Skin of body (tissue), 2 donors: Measurements from ENCODE around the gene AUTS2. TPM values are rescaled to one million over a fixed set of nuclear protein-coding genes. Genes with fewer than 3 reads are reported as not detected.

Experiments used
- DNase-seq: peaks from one replicate; lab custom pipeline; 2025; lab: John Stamatoyannopoulos, UW
- total RNA-seq: library from RNA; depleted of rRNA; stranded (reverse); fragments of >200 nt; gene quantifications from one replicate; pipeline ENCODE4 v1.2.3, GENCODE V29; 2014

Gene AUTS2
- total RNA-seq, 1 donor from 2014 or later: 61.0 TPM

GRCh38 chr7:69754476-69754875 lies 156.2 kb downstream of the AUTS2 start:
- DNase-seq: no peak

GRCh38 chr7:69756235-69756634 lies 158.0 kb downstream of the AUTS2 start:
- peak; percentile 24 for DNase-seq

- no peak for DNase-seq
Measured at GRCh38 chr7:69757528-69757927, 159.3 kb downstream of the AUTS2 start.

- peak; percentile 49 for DNase-seq
Measured at GRCh38 chr7:69757981-69758430, 159.7 kb downstream of the AUTS2 start.

- no peak for DNase-seq
Measured at GRCh38 chr7:69759373-69759772, 161.1 kb downstream of the AUTS2 start.

- DNase-seq: no peak
Measured at GRCh38 chr7:69761290-69761922, 163.1 kb downstream of the AUTS2 start.

GRCh38 chr7:69762821-69763352 lies 164.6 kb downstream of the AUTS2 start:
- DNase-seq: no peak

GRCh38 chr7:69763513-69763912 lies 165.2 kb downstream of the AUTS2 start:
- DNase-seq: no peak

- DNase-seq: no peak
Measured at GRCh38 chr7:69764147-69764546, 165.9 kb downstream of the AUTS2 start.

- DNase-seq: no peak
Measured at GRCh38 chr7:69764681-69765080, 166.4 kb downstream of the AUTS2 start.

- DNase-seq: no peak
Measured at GRCh38 chr7:69765879-69766278, 167.6 kb downstream of the AUTS2 start.

GRCh38 chr7:69768986-69769595 lies 170.8 kb downstream of the AUTS2 start:
- peak; percentile 41 for DNase-seq

- DNase-seq: no peak
Measured at GRCh38 chr7:69769826-69770225, 171.6 kb downstream of the AUTS2 start.

GRCh38 chr7:69770613-69771012 lies 172.3 kb downstream of the AUTS2 start:
- no peak for DNase-seq

GRCh38 chr7:69772718-69773436 lies 174.6 kb downstream of the AUTS2 start:
- DNase-seq: no peak

GRCh38 chr7:69773535-69774225 lies 175.4 kb downstream of the AUTS2 start:
- no peak for DNase-seq

GRCh38 chr7:69775231-69775771 lies 177.0 kb downstream of the AUTS2 start:
- peak; percentile 37 for DNase-seq

GRCh38 chr7:69776611-69777010 lies 178.3 kb downstream of the AUTS2 start:
- DNase-seq: no peak

- no peak for DNase-seq
Measured at GRCh38 chr7:69778138-69778537, 179.9 kb downstream of the AUTS2 start.

- no peak for DNase-seq
Measured at GRCh38 chr7:69780379-69780778, 182.1 kb downstream of the AUTS2 start.

- DNase-seq: no peak
Measured at GRCh38 chr7:69781412-69781846, 183.2 kb downstream of the AUTS2 start.
